CD4-positive, alpha-beta T cell treated with Interferon alpha-2 for 1 hour (primary cell): Measurements from ENCODE around the gene TNFRSF14.

Experiments used
- DNase-seq, 2 donors: peaks; one replicate each; pipeline ENCODE4 v3.0.0-alpha.2; 2020 to 2022

Gene TNFRSF14

GRCh38 chr1:2604156-2604843 lies 48.1 kb downstream of the TNFRSF14 start:
- no peak for DNase-seq

- no peak for DNase-seq
Observed at GRCh38 chr1:2604844-2605508, 48.8 kb downstream of the TNFRSF14 start.

- no peak for DNase-seq
Observed at GRCh38 chr1:2605509-2606395, 49.6 kb downstream of the TNFRSF14 start.

- DNase-seq = no peak
Observed at GRCh38 chr1:2606396-2606880, 50.3 kb downstream of the TNFRSF14 start.

GRCh38 chr1:2606881-2607621 lies 50.9 kb downstream of the TNFRSF14 start:
- DNase-seq = no peak

GRCh38 chr1:2607641-2608091 lies 51.5 kb downstream of the TNFRSF14 start:
- no peak for DNase-seq

- no peak for DNase-seq
Observed at GRCh38 chr1:2609319-2610035, 53.3 kb downstream of the TNFRSF14 start.

GRCh38 chr1:2610036-2610959 lies 54.1 kb downstream of the TNFRSF14 start:
- no peak for DNase-seq

- peak; percentile 12 to 17 for DNase-seq
Observed at GRCh38 chr1:2611031-2611501, 54.9 kb downstream of the TNFRSF14 start.

GRCh38 chr1:2611621-2612437 lies 55.7 kb downstream of the TNFRSF14 start:
- DNase-seq = no peak

GRCh38 chr1:2612591-2613365 lies 56.6 kb downstream of the TNFRSF14 start:
- no peak for DNase-seq
